Measurements from ENCODE around the gene ATXN7L1. TPM values are rescaled to one million over a fixed set of nuclear protein-coding genes. Genes with fewer than 3 reads are reported as not detected.
"Not testable (repeated sequence)": the region's sequence is repeated elsewhere in the genome, so short reads cannot be mapped to it uniquely, and the experiment has no call there.

The ATXN7L1 gene
- total RNA-seq, 1 donor from 2014 or later, result 8.5 TPM

- Mint-ChIP-seq H3K27ac (no peak overlapping the region), H3K9me3 (no peaks in the 10 kb centered on the region), H3K4me3 (no peak overlapping the region), H3K27me3 (ENCODE audit: insufficient read depth) (peaks cover 8% of the 10 kb centered on the region), H3K4me1 (ENCODE audit: low read depth) (peaks cover 37% of the 10 kb centered on the region), H3K36me3 (ENCODE audit: low read depth) (peaks cover 2% of the 10 kb centered on the region)
- DNase-seq (ENCODE audit: low spot score), result no peak
- intact Hi-C loops (cut with micrococcal nuclease), result loop anchor here (1.0 to 2.0 kb wide), 3 partner anchors 10 to 109 kb away; no protein-coding TSS in a partner anchor
Observed at GRCh38 chr7:105799677-105800076, 76.7 kb downstream of the ATXN7L1 start.

DNA sequence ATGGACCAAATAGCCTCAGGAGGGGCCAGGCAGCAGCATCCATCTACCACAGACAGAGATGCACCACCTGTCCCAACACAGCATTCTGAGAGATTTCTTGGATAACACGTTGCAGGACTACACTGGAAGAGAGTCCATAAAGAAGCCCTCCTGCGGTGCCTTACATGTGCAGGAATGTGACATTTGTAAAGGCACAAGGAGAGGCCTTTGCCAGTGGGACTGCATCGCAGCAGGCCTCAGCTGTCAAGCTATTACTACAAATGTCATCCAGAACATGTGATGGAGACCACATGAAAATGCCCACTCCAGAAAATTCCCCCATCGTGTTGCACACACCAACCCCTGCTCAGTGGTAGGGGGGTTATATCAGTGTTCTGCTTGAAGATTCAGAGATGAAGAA is 77.4 kb downstream of the ATXN7L1 start:
- no peak for DNase-seq (ENCODE audit: low spot score)
- H3K4me3 Mint-ChIP-seq, result no peak overlapping the region
- H3K4me1 Mint-ChIP-seq (ENCODE audit: low read depth), result peaks cover 35% of the 10 kb centered on the region

DNA sequence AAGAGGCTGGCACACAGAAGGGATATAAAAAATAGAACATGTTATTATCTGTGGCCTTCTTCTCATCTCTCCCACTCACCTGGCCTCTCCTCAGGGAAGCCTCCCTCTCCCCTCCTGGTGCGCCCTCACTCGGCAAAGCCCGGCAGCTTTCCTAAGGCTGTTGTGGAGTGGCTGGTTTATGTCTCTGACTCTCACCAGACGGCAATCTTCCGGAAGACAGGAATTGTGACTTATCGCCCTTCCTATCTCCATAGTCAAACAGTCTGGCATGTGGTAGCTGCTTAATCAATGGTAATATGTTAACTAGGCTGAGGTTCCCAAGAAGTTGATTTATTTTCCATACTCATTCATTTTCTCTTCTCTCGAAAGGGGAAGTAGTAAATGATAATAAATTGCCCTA is 78.7 kb downstream of the ATXN7L1 start:
- Mint-ChIP-seq H3K4me3 (no peak overlapping the region), H3K36me3 (ENCODE audit: low read depth) (peaks cover 2% of the 10 kb centered on the region), H3K4me1 (ENCODE audit: low read depth) (peaks cover 30% of the 10 kb centered on the region), H3K27me3 (ENCODE audit: insufficient read depth) (peaks cover 10% of the 10 kb centered on the region), H3K9me3 (no peaks in the 10 kb centered on the region), H3K27ac (no peak overlapping the region)
- no peak for DNase-seq (ENCODE audit: low spot score)
- intact Hi-C loops (cut with micrococcal nuclease), result no loop called here

More for the DNA sequence above, 77.4 kb downstream of the ATXN7L1 start:
- no peak overlapping the region for H3K27ac Mint-ChIP-seq
- H3K27me3 Mint-ChIP-seq (ENCODE audit: insufficient read depth), result peaks cover 8% of the 10 kb centered on the region
- H3K36me3 Mint-ChIP-seq (ENCODE audit: low read depth), result peaks cover 2% of the 10 kb centered on the region
- no peaks in the 10 kb centered on the region for H3K9me3 Mint-ChIP-seq
- intact Hi-C loops (cut with micrococcal nuclease), result no loop called here

- Mint-ChIP-seq H3K9me3 (no peaks in the 10 kb centered on the region), H3K27me3 (ENCODE audit: insufficient read depth) (peaks cover 8% of the 10 kb centered on the region), H3K27ac (no peak overlapping the region), H3K4me1 (ENCODE audit: low read depth) (peaks cover 21% of the 10 kb centered on the region), H3K4me3 (no peak overlapping the region), H3K36me3 (ENCODE audit: low read depth) (peaks cover 2% of the 10 kb centered on the region)
- intact Hi-C loops (cut with micrococcal nuclease), result no loop called here
- DNase-seq (ENCODE audit: low spot score), result no peak
Observed at GRCh38 chr7:105796365-105796764, 80.0 kb downstream of the ATXN7L1 start.

DNA sequence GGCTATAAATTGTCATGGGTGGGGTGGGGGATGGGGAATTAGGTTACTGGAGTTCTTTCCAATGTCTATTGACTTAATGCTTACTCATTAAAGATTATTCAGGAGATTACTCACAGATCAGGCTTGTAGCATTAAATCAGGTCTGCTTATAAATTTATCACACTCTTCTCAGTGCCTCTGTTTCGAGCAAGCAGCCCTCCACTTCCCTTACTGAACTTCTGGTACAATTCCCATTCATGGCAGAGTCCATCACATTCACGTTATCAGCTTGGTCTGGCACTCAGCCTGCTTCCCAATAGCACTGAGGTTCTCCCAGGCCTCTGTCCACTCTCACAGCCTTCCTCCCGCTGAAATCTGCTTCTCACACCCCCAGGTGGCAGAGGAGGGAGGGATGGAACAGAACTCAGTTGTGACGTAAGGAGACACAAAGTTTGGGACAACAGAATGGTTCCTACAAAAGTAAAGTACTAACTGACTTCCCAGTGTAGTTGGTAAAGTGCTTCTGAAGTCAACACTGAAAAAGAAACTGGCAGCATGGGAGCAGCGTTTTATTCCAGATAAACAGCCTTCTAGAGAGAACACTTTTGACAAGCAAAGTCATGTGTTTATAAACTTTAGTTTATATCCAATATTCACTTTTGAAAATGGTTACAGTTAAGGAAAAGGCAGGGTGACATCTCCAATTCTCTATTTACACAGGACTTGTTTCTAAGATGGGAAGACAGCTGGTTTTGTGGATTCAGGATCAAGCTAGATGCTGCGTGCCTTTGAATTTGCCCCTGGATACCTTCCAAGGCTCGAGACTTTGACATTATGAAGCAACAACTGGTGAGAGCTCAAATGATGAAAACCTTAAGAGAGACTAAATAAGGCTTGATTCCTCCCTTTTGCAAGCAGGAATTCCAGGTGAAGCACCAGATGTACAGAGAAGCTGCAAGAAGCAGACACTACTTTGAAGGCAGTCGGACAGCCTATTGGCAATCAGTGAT is 81.4 kb downstream of the ATXN7L1 start:
- no peak overlapping the region for H3K27ac Mint-ChIP-seq

DNA sequence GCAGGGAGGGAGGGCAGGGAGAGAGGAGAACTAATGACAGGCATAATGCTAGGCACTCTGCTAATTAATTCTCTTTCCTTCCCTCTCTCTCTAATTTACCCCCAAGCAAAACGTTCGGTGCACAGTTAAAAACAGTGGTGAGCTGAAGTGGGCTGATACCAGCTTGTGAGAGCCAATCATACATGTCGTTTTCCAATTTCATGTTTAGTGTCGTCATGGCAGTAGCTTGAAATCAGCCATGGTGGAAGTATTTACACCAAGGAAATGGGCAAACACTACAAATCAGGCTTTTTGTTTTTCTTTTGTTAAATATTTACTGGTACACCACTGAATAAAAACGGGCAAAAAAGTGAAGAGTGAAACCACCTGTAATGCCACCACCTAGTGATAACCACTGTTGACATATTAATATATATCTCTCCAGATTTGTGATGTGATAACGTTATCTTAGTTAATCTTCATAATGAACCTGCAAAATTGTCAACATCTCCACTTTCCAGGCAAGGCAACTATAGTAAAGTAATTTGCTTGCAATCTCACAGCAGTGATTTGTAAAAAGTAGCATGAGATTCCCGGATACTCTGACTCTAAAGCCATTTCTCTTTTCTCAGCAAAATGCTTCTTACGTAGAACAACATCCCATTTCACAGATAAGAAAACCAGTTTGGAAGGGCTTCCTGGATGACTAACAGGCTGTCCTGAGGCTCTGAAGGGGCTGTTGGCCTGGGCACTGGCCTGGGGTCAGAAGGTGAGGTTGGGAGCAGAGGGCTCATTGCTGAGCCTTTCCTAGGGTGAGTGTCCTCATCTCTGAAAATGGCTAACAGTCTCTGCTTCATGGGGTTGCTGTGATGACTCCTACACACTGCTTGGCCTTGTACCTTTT is 83.7 kb downstream of the ATXN7L1 start:
- Mint-ChIP-seq H3K4me3 (no peak overlapping the region), H3K27ac (no peak overlapping the region), H3K9me3 (no peaks in the 10 kb centered on the region), H3K27me3 (ENCODE audit: insufficient read depth) (peaks cover 11% of the 10 kb centered on the region), H3K4me1 (ENCODE audit: low read depth) (no peaks in the 10 kb centered on the region), H3K36me3 (ENCODE audit: low read depth) (no peaks in the 10 kb centered on the region)
- intact Hi-C loops (cut with micrococcal nuclease), result no loop called here
- no peak for DNase-seq (ENCODE audit: low spot score)

More for the DNA sequence above, 81.4 kb downstream of the ATXN7L1 start:
- intact Hi-C loops (cut with micrococcal nuclease), result no loop called here
- H3K27me3 Mint-ChIP-seq (ENCODE audit: insufficient read depth), result peaks cover 8% of the 10 kb centered on the region
- H3K36me3 Mint-ChIP-seq (ENCODE audit: low read depth), result peaks cover 2% of the 10 kb centered on the region
- H3K4me3 Mint-ChIP-seq, result no peak overlapping the region
- peaks cover 8% of the 10 kb centered on the region for H3K4me1 Mint-ChIP-seq (ENCODE audit: low read depth)
- DNase-seq (ENCODE audit: low spot score), result no peak
- H3K9me3 Mint-ChIP-seq, result no peaks in the 10 kb centered on the region

DNA sequence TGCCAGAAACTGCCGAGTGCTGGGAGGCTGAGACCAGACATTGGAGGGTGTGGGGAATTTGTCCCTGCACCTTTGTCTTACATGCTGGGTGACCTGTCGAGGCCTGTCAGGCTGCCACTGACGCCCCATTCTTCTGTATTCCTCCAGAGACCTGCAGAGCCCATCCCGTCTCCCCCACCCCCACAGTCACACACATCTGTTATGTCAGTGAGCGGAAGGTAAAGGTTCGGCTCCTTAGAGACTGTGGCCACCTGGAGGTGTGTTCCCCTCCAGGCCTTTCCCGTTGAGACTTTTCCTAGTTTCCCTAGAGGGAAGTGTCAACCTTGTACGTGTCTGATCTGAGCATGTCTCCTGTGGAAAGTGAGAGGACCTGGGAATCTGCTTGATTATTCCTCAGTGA is 84.5 kb downstream of the ATXN7L1 start:
- peaks cover 14% of the 10 kb centered on the region for H3K27me3 Mint-ChIP-seq (ENCODE audit: insufficient read depth)
- no peaks in the 10 kb centered on the region for H3K9me3 Mint-ChIP-seq
- intact Hi-C loops (cut with micrococcal nuclease), result no loop called here
- DNase-seq (ENCODE audit: low spot score), result no peak
- H3K36me3 Mint-ChIP-seq (ENCODE audit: low read depth), result no peaks in the 10 kb centered on the region
- no peak overlapping the region for H3K4me3 Mint-ChIP-seq
- no peaks in the 10 kb centered on the region for H3K4me1 Mint-ChIP-seq (ENCODE audit: low read depth)
- no peak overlapping the region for H3K27ac Mint-ChIP-seq

GRCh38 chr7:105790996-105791395 is 85.4 kb downstream of the ATXN7L1 start:
- Mint-ChIP-seq H3K27ac (no peak overlapping the region), H3K4me3 (no peak overlapping the region), H3K9me3 (no peaks in the 10 kb centered on the region), H3K4me1 (ENCODE audit: low read depth) (no peaks in the 10 kb centered on the region), H3K27me3 (ENCODE audit: insufficient read depth) (peaks cover 16% of the 10 kb centered on the region), H3K36me3 (ENCODE audit: low read depth) (no peaks in the 10 kb centered on the region)
- DNase-seq (ENCODE audit: low spot score), result no peak
- intact Hi-C loops (cut with micrococcal nuclease), result no loop called here

DNA sequence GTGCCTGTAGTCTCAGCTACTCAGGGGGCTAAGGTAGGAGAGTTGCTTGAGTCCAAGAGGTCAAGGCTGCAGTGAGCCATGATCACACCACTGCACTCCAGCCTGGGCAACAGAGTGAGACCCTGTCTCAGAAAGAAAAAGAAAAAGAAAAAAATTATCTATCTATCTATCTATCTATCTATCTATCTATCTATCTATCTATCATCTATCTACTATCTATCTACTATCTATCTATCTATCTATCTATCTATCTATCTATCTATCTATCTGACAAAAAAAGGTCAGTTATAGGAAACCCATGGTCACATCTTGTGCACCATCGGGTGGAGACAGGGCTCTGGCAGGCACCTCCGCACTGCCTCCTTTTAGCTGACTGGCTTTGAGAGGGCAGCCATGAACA is 85.9 kb downstream of the ATXN7L1 start:
- H3K27ac Mint-ChIP-seq; H3K4me3 Mint-ChIP-seq; H3K4me1 Mint-ChIP-seq (ENCODE audit: low read depth); intact Hi-C loops (cut with micrococcal nuclease); H3K36me3 Mint-ChIP-seq (ENCODE audit: low read depth); DNase-seq (ENCODE audit: low spot score); H3K9me3 Mint-ChIP-seq: not testable (repeated sequence)
- H3K27me3 Mint-ChIP-seq (ENCODE audit: insufficient read depth), result peaks cover 16% of the 10 kb centered on the region

GRCh38 chr7:105788816-105789349 is 87.5 kb downstream of the ATXN7L1 start:
- intact Hi-C loops (cut with micrococcal nuclease), result no loop called here
- DNase-seq (ENCODE audit: low spot score), result no peak
- Mint-ChIP-seq H3K36me3 (ENCODE audit: low read depth) (no peaks in the 10 kb centered on the region), H3K4me3 (no peak overlapping the region), H3K27ac (no peak overlapping the region), H3K9me3 (no peaks in the 10 kb centered on the region), H3K27me3 (ENCODE audit: insufficient read depth) (peaks cover 18% of the 10 kb centered on the region), H3K4me1 (ENCODE audit: low read depth) (no peaks in the 10 kb centered on the region)

GRCh38 chr7:105788356-105788755 is 88.0 kb downstream of the ATXN7L1 start:
- no peak for DNase-seq (ENCODE audit: low spot score)
- Mint-ChIP-seq H3K27me3 (ENCODE audit: insufficient read depth) (peaks cover 17% of the 10 kb centered on the region), H3K27ac (no peak overlapping the region), H3K36me3 (ENCODE audit: low read depth) (no peaks in the 10 kb centered on the region), H3K9me3 (no peaks in the 10 kb centered on the region), H3K4me1 (ENCODE audit: low read depth) (no peaks in the 10 kb centered on the region), H3K4me3 (no peak overlapping the region)
- intact Hi-C loops (cut with micrococcal nuclease), result no loop called here

- H3K27ac Mint-ChIP-seq, result no peak overlapping the region
- intact Hi-C loops (cut with micrococcal nuclease), result no loop called here
- no peaks in the 10 kb centered on the region for H3K9me3 Mint-ChIP-seq
- no peaks in the 10 kb centered on the region for H3K36me3 Mint-ChIP-seq (ENCODE audit: low read depth)
- peaks cover 6% of the 10 kb centered on the region for H3K4me1 Mint-ChIP-seq (ENCODE audit: low read depth)
- DNase-seq (ENCODE audit: low spot score), result no peak
- peaks cover 18% of the 10 kb centered on the region for H3K27me3 Mint-ChIP-seq (ENCODE audit: insufficient read depth)
- no peak overlapping the region for H3K4me3 Mint-ChIP-seq
Observed at GRCh38 chr7:105787793-105788192, 88.6 kb downstream of the ATXN7L1 start.

Measured in activated T-helper 1 cell treated with anti-CD3 and anti-CD28 coated beads, Interleukin-12 subunit alpha, Interleukin-12 subunit beta, Interleukin-2, Interleukin-4 antibody, amounts not matched to agents 30 ng/mL and 10 ng/mL and 1 ng/mL, durations not matched to agents 14 hours and 24 hours and 36 hours (primary cell).